Rectal smooth muscle tissue (tissue), 1 donor: ENCODE results near the gene SLCO1B1.
"Not testable (repeated sequence)": the region's sequence is repeated elsewhere in the genome, so short reads cannot be mapped to it uniquely, and the experiment has no call there.

ENCODE experiments used
- H3K27ac ChIP-seq: one replicate; pipeline ENCODE4 v1.7.0; 2013; ENCODE audit warnings: low read depth, low read length, inconsistent platforms
- H3K27me3 ChIP-seq: one replicate; pipeline ENCODE4 v1.7.0; 2013; ENCODE audit warnings: low read length; ENCODE audit not compliant: control insufficient read depth, insufficient read depth
- H3K36me3 ChIP-seq: one replicate; pipeline ENCODE4 v1.7.0; 2013; ENCODE audit warnings: low read length; ENCODE audit not compliant: control insufficient read depth, insufficient read depth
- H3K4me1 ChIP-seq: one replicate; pipeline ENCODE4 v1.7.0; 2013; ENCODE audit warnings: low read length; ENCODE audit not compliant: control insufficient read depth, insufficient read depth
- H3K4me3 ChIP-seq: one replicate; pipeline ENCODE4 v1.7.0; 2013; ENCODE audit warnings: low read length
- H3K9ac ChIP-seq: one replicate; pipeline ENCODE4 v1.7.0; 2013; ENCODE audit warnings: low read length

SLCO1B1 gene

GRCh38 chr12:21130998-21131397 is at the start of gene SLCO1B1:
TSS of gene SLCO1B1 (plus strand) at chr12:21131194. CDS start at chr12:21141575, 10,381 bp downstream.
- Histone ChIP-seq H3K4me3 (no peak within 1 kb of the TSS), H3K4me1 (no peaks in the 10 kb centered on the region), H3K9ac (no peak within 1 kb of the TSS), H3K27ac (no peak within 1 kb of the TSS), H3K36me3 (no peaks in the 10 kb centered on the region), H3K27me3 (no peaks in the 10 kb centered on the region)

GRCh38 chr12:21084753-21085152 is 46.2 kb upstream of the SLCO1B1 start:
- H3K27ac ChIP-seq, H3K36me3 ChIP-seq, H3K4me3 ChIP-seq, H3K27me3 ChIP-seq, H3K4me1 ChIP-seq, H3K9ac ChIP-seq: not testable (repeated sequence)

GRCh38 chr12:21111732-21112131 is 19.3 kb upstream of the SLCO1B1 start:
- Histone ChIP-seq H3K36me3 (no peaks in the 10 kb centered on the region), H3K27me3 (no peaks in the 10 kb centered on the region), H3K27ac (no peak overlapping the region), H3K9ac (no peak overlapping the region), H3K4me3 (no peak overlapping the region), H3K4me1 (no peaks in the 10 kb centered on the region)

- Histone ChIP-seq H3K4me3 (no peak overlapping the region), H3K4me1 (no peaks in the 10 kb centered on the region), H3K9ac (no peak overlapping the region), H3K27ac (no peak overlapping the region), H3K36me3 (no peaks in the 10 kb centered on the region), H3K27me3 (no peaks in the 10 kb centered on the region)
These were observed 17.7 kb upstream of the SLCO1B1 start for GRCh38 chr12:21113266-21113665.

GRCh38 chr12:21117995-21118394 is 13.0 kb upstream of the SLCO1B1 start:
- Histone ChIP-seq H3K27me3 (no peaks in the 10 kb centered on the region), H3K27ac (no peak overlapping the region), H3K9ac (no peak overlapping the region), H3K4me3 (no peak overlapping the region), H3K4me1 (no peaks in the 10 kb centered on the region), H3K36me3 (no peaks in the 10 kb centered on the region)

GRCh38 chr12:21118760-21119159 is 12.2 kb upstream of the SLCO1B1 start:
- Histone ChIP-seq H3K4me3 (no peak overlapping the region), H3K36me3 (no peaks in the 10 kb centered on the region), H3K4me1 (no peaks in the 10 kb centered on the region), H3K27ac (no peak overlapping the region), H3K27me3 (no peaks in the 10 kb centered on the region), H3K9ac (no peak overlapping the region)

GRCh38 chr12:21129351-21129750 is 1.6 kb upstream of the SLCO1B1 start:
- Histone ChIP-seq H3K27me3 (no peaks in the 10 kb centered on the region), H3K4me3 (no peak overlapping the region), H3K9ac (no peak overlapping the region), H3K4me1 (no peaks in the 10 kb centered on the region), H3K36me3 (no peaks in the 10 kb centered on the region), H3K27ac (no peak overlapping the region)

GRCh38 chr12:21129906-21130305 is 1.1 kb upstream of the SLCO1B1 start:
- H3K4me3 ChIP-seq: no peak overlapping the region
- no peaks in the 10 kb centered on the region for H3K4me1 ChIP-seq
- no peak overlapping the region for H3K27ac ChIP-seq
- no peak overlapping the region for H3K9ac ChIP-seq
- H3K36me3 ChIP-seq: no peaks in the 10 kb centered on the region
- H3K27me3 ChIP-seq: no peaks in the 10 kb centered on the region

- not testable (repeated sequence) for H3K27me3 ChIP-seq, H3K36me3 ChIP-seq, H3K4me3 ChIP-seq, H3K9ac ChIP-seq, H3K27ac ChIP-seq, H3K4me1 ChIP-seq
These were observed 6.5 kb downstream of the SLCO1B1 start for GRCh38 chr12:21137318-21137999.

- Histone ChIP-seq H3K9ac (no peak overlapping the region), H3K27ac (no peak overlapping the region), H3K27me3 (no peaks in the 10 kb centered on the region), H3K4me1 (no peaks in the 10 kb centered on the region), H3K4me3 (no peak overlapping the region), H3K36me3 (no peaks in the 10 kb centered on the region)
These were observed 7.0 kb downstream of the SLCO1B1 start for GRCh38 chr12:21138016-21138415.

GRCh38 chr12:21144309-21144708 is 13.3 kb downstream of the SLCO1B1 start:
- no peaks in the 10 kb centered on the region for H3K36me3 ChIP-seq
- no peak overlapping the region for H3K9ac ChIP-seq
- no peaks in the 10 kb centered on the region for H3K27me3 ChIP-seq
- no peak overlapping the region for H3K4me3 ChIP-seq
- H3K4me1 ChIP-seq: no peaks in the 10 kb centered on the region
- H3K27ac ChIP-seq: no peak overlapping the region

- not testable (repeated sequence) for H3K4me1 ChIP-seq, H3K36me3 ChIP-seq, H3K27me3 ChIP-seq, H3K4me3 ChIP-seq, H3K27ac ChIP-seq, H3K9ac ChIP-seq
These were observed 18.9 kb downstream of the SLCO1B1 start for GRCh38 chr12:21149861-21150260.

- Histone ChIP-seq H3K27ac (no peak overlapping the region), H3K36me3 (no peaks in the 10 kb centered on the region), H3K27me3 (no peaks in the 10 kb centered on the region), H3K9ac (no peak overlapping the region), H3K4me1 (no peaks in the 10 kb centered on the region), H3K4me3 (no peak overlapping the region)
These were observed 20.2 kb downstream of the SLCO1B1 start for GRCh38 chr12:21151184-21151583.
